DOHH2 (cell line): ENCODE results near the gene AUTS2.

ENCODE experiments used
- H3F3A ChIP-seq: fragments of 200-600 bp; sonication (generic), shearing (Covaris generic); 2 replicates; pipeline ENCODE4 v1.6.0; 2016; ENCODE audit warnings: antibody characterized with exemption, mild to moderate bottlenecking; ENCODE audit not compliant: control insufficient read depth, insufficient read depth
- H3K27ac ChIP-seq: fragments of 200-600 bp; sonication (generic); 2 replicates; pipeline ENCODE4 v1.5.1; 2014; ENCODE audit warnings: low read depth, mild to moderate bottlenecking, low read length, moderate library complexity
- H3K27me3 ChIP-seq: fragments of 200-600 bp; sonication (generic); 2 replicates; pipeline ENCODE4 v1.6.1; 2014; ENCODE audit warnings: mild to moderate bottlenecking, low read length, mixed read lengths; ENCODE audit not compliant: control insufficient read depth
- H3K36me3 ChIP-seq: fragments of 200-600 bp; sonication (generic); 2 replicates; pipeline ENCODE4 v1.6.1; 2014; ENCODE audit warnings: mild to moderate bottlenecking, low read length, moderate library complexity, mixed read lengths; ENCODE audit not compliant: control insufficient read depth
- H3K4me1 ChIP-seq: fragments of 200-600 bp; sonication (generic); 2 replicates; pipeline ENCODE4 v1.6.1; 2014; ENCODE audit warnings: mild to moderate bottlenecking, low read length, mixed read lengths; ENCODE audit not compliant: control insufficient read depth
- H3K4me2 ChIP-seq: fragments of 200-600 bp; sonication (generic); 2 replicates; pipeline ENCODE4 v1.6.0; 2014; ENCODE audit warnings: mild to moderate bottlenecking, low read length, moderate library complexity
- H3K4me3 ChIP-seq: fragments of 200-600 bp; sonication (generic); 2 replicates; pipeline ENCODE4 v1.5.1; 2014; ENCODE audit warnings: mild to moderate bottlenecking, low read length, mixed read lengths
- H3K79me2 ChIP-seq: fragments of 200-600 bp; sonication (generic); 2 replicates; pipeline ENCODE4 v1.6.1; 2014; ENCODE audit warnings: mild to moderate bottlenecking, low read length, mixed read lengths; ENCODE audit not compliant: control insufficient read depth
- H3K9me2 ChIP-seq: fragments of 200-600 bp; sonication (generic); replicated peaks from 2 replicates; pipeline ENCODE4 v1.6.1; 2014; ENCODE audit warnings: mild to moderate bottlenecking, low read length, mixed read lengths; ENCODE audit not compliant: control insufficient read depth
- H3K9me3 ChIP-seq: fragments of 200-600 bp; sonication (generic); 2 replicates; pipeline ENCODE4 v1.6.1; 2014; ENCODE audit warnings: antibody characterized with exemption, low read length, mixed read lengths; ENCODE audit not compliant: control insufficient read depth, insufficient read depth
- H4K20me1 ChIP-seq: fragments of 200-600 bp; sonication (generic); 2 replicates; pipeline ENCODE4 v1.6.0; 2014; ENCODE audit warnings: low read depth, mild to moderate bottlenecking, antibody characterized with exemption, low read length, moderate library complexity; ENCODE audit not compliant: control insufficient read depth, insufficient read depth
- CTCF ChIP-seq: fragments of 200-600 bp; sonication (generic); IDR thresholded peaks from one replicate; pipeline ENCODE4 v1.5.1; 2014; ENCODE audit warnings: antibody characterized with exemption, mild to moderate bottlenecking, low read depth, low read length; ENCODE audit not compliant: poor library complexity, severe bottlenecking
- EZH2phosphoT487 ChIP-seq: fragments of 200-600 bp; sonication (generic); IDR thresholded peaks from 2 replicates; pipeline ENCODE4 v1.6.1; 2017; ENCODE audit warnings: borderline replicate concordance, mild to moderate bottlenecking, antibody characterized with exemption, low read length, moderate library complexity, mixed read lengths

Gene AUTS2

GRCh38 chr7:70113078-70113477 is 514.8 kb downstream of the AUTS2 start:
- Histone ChIP-seq H3F3A (no peaks in the 10 kb centered on the region), H3K36me3 (no peaks in the 10 kb centered on the region; the same call in 1 of the 2 replicates), H4K20me1 (no peaks in the 10 kb centered on the region), H3K79me2 (no peaks in the 10 kb centered on the region), H3K4me1 (no peaks in the 10 kb centered on the region), H3K27ac (no peak overlapping the region), H3K9me2 (no peaks in the 10 kb centered on the region), H3K27me3 (no peaks in the 10 kb centered on the region), H3K4me3 (no peak overlapping the region), H3K9me3 (no peaks in the 10 kb centered on the region), H3K4me2 (no peak overlapping the region)
- TF ChIP-seq EZH2phosphoT487: no peak
- TF ChIP-seq CTCF: no peak

DNA sequence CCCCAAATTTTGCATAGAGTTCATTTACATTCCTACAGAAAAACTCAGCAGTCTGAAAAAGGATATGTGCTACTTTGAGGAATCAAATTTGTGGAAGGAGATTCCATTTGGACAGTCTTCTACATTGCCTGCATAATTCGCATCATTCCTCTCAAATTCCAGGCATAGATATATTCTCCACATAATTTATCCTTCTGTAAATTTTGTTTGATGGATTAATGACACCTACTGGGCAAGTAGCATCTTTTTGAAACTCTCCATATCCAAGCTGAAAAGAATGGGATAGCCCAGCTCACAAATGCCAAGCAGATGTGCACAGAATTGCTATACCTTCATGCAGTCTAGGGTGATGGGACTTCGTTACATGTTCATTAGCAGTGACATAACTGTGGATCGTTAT is 515.3 kb downstream of the AUTS2 start:
- no peak overlapping the region for H3K27ac ChIP-seq
- no peaks in the 10 kb centered on the region for H3K79me2 ChIP-seq
- TF ChIP-seq EZH2phosphoT487: no peak
- H4K20me1 ChIP-seq: no peaks in the 10 kb centered on the region
- no peaks in the 10 kb centered on the region for H3K27me3 ChIP-seq
- H3K9me3 ChIP-seq: no peaks in the 10 kb centered on the region
- H3K4me3 ChIP-seq: no peak overlapping the region
- no peaks in the 10 kb centered on the region for H3K4me1 ChIP-seq
- no peak overlapping the region for H3K4me2 ChIP-seq
- no peaks in the 10 kb centered on the region for H3K9me2 ChIP-seq
- H3K36me3 ChIP-seq: peaks cover 3% of the 10 kb centered on the region; the same call in 1 of the 2 replicates
- no peaks in the 10 kb centered on the region for H3F3A ChIP-seq

GRCh38 chr7:70114806-70115205 is 516.5 kb downstream of the AUTS2 start:
- Histone ChIP-seq H3K27me3 (no peaks in the 10 kb centered on the region), H3K4me3 (no peak overlapping the region), H3F3A (no peaks in the 10 kb centered on the region), H4K20me1 (no peaks in the 10 kb centered on the region), H3K27ac (no peak overlapping the region), H3K9me3 (no peaks in the 10 kb centered on the region), H3K9me2 (no peaks in the 10 kb centered on the region), H3K4me1 (no peaks in the 10 kb centered on the region), H3K36me3 (peaks cover 7% of the 10 kb centered on the region; the same call in 1 of the 2 replicates), H3K79me2 (no peaks in the 10 kb centered on the region), H3K4me2 (no peak overlapping the region)
- no peak for TF ChIP-seq CTCF
- no peak for TF ChIP-seq EZH2phosphoT487

DNA sequence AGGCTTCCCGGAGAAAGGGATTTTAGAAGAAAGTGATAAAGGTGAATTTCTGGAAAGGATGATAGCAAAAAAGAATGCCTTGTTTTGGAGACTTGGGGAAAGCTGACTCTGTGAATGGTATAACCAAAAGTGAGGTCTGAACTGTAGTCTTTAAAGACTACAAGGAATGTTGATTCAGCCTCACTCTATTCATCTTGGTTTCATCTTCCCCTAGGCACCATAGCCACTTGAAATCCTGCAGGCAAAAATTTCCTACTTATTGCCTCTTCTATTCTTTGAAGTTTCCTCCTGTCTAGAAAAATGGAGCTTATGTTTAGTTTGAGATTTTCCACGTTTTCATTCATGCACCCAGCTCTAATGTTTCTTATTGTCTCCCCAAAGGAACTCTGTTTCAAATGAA is 518.0 kb downstream of the AUTS2 start:
- no peak overlapping the region for H3K4me2 ChIP-seq
- no peak for TF ChIP-seq CTCF
- TF ChIP-seq EZH2phosphoT487: no peak
- no peak overlapping the region for H3K4me3 ChIP-seq
- H3K9me3 ChIP-seq: no peaks in the 10 kb centered on the region
- no peaks in the 10 kb centered on the region for H3K27me3 ChIP-seq
- no peaks in the 10 kb centered on the region for H4K20me1 ChIP-seq
- no peaks in the 10 kb centered on the region for H3F3A ChIP-seq
- no peak overlapping the region for H3K27ac ChIP-seq
- H3K79me2 ChIP-seq: no peaks in the 10 kb centered on the region
- no peaks in the 10 kb centered on the region for H3K9me2 ChIP-seq
- H3K36me3 ChIP-seq: peaks cover 15% of the 10 kb centered on the region; the same call in 1 of the 2 replicates
- H3K4me1 ChIP-seq: no peaks in the 10 kb centered on the region
